ENCODE measurements around the gene LCLAT1.

DNA sequence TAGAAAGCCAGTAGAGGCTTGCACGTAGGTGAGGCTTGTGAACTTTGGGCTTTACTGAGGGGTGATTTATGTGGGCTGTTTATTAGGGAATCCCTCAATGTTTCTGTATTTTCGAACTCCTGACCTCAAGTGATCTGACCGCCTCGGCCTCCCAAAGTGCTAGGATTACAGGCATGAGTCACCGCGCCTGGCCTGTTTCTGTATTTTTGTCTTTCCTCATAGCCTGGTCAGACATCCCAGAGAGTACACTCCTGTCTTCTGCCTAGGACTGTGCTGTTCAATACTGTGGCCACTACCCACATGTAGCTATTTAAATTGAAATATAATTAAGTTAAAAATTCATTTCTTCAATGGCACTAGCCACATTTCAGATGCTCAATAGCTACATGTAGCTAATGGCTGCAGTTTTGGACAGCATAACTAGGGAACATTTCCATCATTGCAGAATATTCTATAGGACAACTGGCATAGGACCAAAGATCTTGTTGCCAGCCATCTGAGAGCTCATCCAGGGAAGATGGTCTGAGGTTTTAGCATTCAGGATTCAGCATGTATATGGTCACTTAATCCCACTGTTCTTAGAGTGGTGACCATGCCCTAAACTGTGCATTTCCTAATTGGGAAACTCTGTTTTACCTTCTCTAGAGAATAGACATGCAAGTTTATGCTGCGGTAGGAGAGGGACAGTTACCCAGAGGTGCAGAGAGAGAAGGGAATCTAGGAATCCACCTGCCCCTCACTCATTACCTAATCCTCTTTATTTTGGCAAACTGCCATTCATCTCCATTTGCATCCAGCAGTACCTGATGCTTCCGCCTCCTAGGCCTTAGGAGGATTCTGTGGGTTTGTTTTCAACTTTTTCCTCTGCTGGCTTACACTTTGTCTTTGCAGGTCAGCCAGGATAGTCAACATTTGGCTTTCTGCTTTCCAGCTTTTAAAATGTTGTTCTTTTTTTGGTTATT, 64.4 kb downstream of the LCLAT1 start:
- TF ChIP-seq, protein P1, sequence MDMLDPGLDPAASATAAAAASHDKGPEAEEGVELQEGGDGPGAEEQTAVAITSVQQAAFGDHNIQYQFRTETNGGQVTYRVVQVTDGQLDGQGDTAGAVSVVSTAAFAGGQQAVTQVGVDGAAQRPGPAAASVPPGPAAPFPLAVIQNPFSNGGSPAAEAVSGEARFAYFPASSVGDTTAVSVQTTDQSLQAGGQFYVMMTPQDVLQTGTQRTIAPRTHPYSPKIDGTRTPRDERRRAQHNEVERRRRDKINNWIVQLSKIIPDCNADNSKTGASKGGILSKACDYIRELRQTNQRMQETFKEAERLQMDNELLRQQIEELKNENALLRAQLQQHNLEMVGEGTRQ (IDR thresholded peaks at IDR 0.05; ENCODE audit: borderline replicate concordance, low read depth, low read length), result no peak
- no peak for TF ChIP-seq EZH2phosphoT487 (IDR thresholded peaks at IDR 0.05; ENCODE audit: borderline replicate concordance, low read depth)
- no peak for TF ChIP-seq SIN3A (IDR thresholded peaks at IDR 0.05; ENCODE audit: borderline replicate concordance, low read depth, low read length)
- TF ChIP-seq SMC3 (IDR thresholded peaks at IDR 0.05; ENCODE audit: low read depth, low read length), result no peak
- no peak for TF ChIP-seq CTCF (IDR thresholded peaks at IDR 0.05)
- TF ChIP-seq POLR2AphosphoS5 (IDR thresholded peaks at IDR 0.05; ENCODE audit: low read depth, low read length), result no peak
